Measurements from ENCODE around the gene FAM32A. TPM values are rescaled to one million over a fixed set of nuclear protein-coding genes. Genes with fewer than 3 reads are reported as not detected.

FAM32A gene
- total and polyA plus RNA-seq, 2 of the 8 experiments (the other 6 are each of a cell fraction or from before 2014, with no cell fraction given), result 75.6 to 105 TPM

GRCh38 chr19:16216744-16217670, 31.8 kb downstream of the FAM32A start:
- FAIRE-seq (no peak), DNase-seq (ENCODE audit: low read depth in 1 of 2, low spot score in 2 of 2) (no peak)
- H2AK5ac ChIP-seq (ENCODE audit: low read depth, low read length), result no peak overlapping the region
- H2BK120ac ChIP-seq (replicated peaks; ENCODE audit: low read depth, low read length), result no peak overlapping the region
- no peak overlapping the region for H3K9ac ChIP-seq (replicated peaks in 1 of 4; ENCODE audit: extremely low read depth in 1 of 4, low read depth in 3 of 4, low read length in 3 of 4)
- H3K4ac ChIP-seq (replicated peaks; ENCODE audit: insufficient read length, low read depth, low read length), result no peak overlapping the region
- H3K9me3 ChIP-seq (ENCODE audit: insufficient read depth in 2 of 2, low read depth in 1 of 2, low read length in 1 of 2), result no peaks in the 10 kb centered on the region
- H3K23me2 ChIP-seq (ENCODE audit: low read depth, low read length), result no peaks in the 10 kb centered on the region
- 91% methylated on average over 11 of the region's 13 CpGs; no CpG with 5 or more reads in 1 of the 2 experiments for WGBS, 2 experiments (ENCODE audit: extremely low coverage in 1 of 2, insufficient coverage in 1 of 2, insufficient read length in 1 of 2, insufficient replicate concordance in 2 of 2, low coverage in 1 of 2, low lambda C conversion rate in 2 of 2, missing lambda C conversion rate in 1 of 2)
- H3K36me3 ChIP-seq (ENCODE audit: control insufficient read depth in 2 of 4, insufficient read depth in 4 of 4, low read length in 3 of 4), result peaks cover 0 to 5% (median 0%) of the 10 kb centered on the region in 4 experiments; a peak in 2 of 8 replicates
- CTCF ChIA-PET (ENCODE audit: partially characterized antibody), result no interaction called here
- no peaks in the 10 kb centered on the region for H3K79me1 ChIP-seq (ENCODE audit: low read depth, low read length)
- H2BK12ac ChIP-seq (ENCODE audit: low read depth, low read length), result no peak overlapping the region
- H4K91ac ChIP-seq (replicated peaks; ENCODE audit: insufficient read length, low read length), result no peak overlapping the region
- H2BK15ac ChIP-seq (ENCODE audit: low read length), result no peak overlapping the region
- no peak overlapping the region for H3K4me3 ChIP-seq (ENCODE audit: extremely low read depth in 1 of 4, insufficient read depth in 2 of 4, low read depth in 3 of 4, low read length in 4 of 4)
- no peak overlapping the region for H3K23ac ChIP-seq (ENCODE audit: insufficient read length)
- no peak overlapping the region for H2BK20ac ChIP-seq (ENCODE audit: low read length)
- no peaks in the 10 kb centered on the region for H3K27me3 ChIP-seq (replicated peaks in 1 of 4; ENCODE audit: control insufficient read depth in 3 of 4, extremely low read depth in 1 of 4, insufficient read depth in 3 of 4, low read length in 3 of 4)
- H3K56ac ChIP-seq (replicated peaks; ENCODE audit: insufficient read length, low read depth, low read length), result no peak overlapping the region
- H3K4me2 ChIP-seq (ENCODE audit: insufficient read depth in 1 of 2, low read depth in 2 of 2, low read length in 2 of 2), result no peak overlapping the region
- no peak overlapping the region for H2AFZ ChIP-seq (ENCODE audit: low read length)
- H4K20me1 ChIP-seq (replicated peaks in 1 of 2; ENCODE audit: control insufficient read depth in 1 of 2, insufficient read depth in 2 of 2, low read length in 2 of 2), result peaks cover 0 to 1% of the 10 kb centered on the region in 2 experiments
- no peak overlapping the region for H4K8ac ChIP-seq (ENCODE audit: extremely low read depth, insufficient read depth, low read length)
- TF ChIP-seq SP2 (IDR thresholded peaks at IDR 0.05; ENCODE audit: low read length) (no peak), HDAC2 (IDR thresholded peaks at IDR 0.05; ENCODE audit: borderline replicate concordance in 1 of 2, low read depth in 2 of 2, low read length in 2 of 2) (no peak), RNF2 (IDR thresholded peaks at IDR 0.05; ENCODE audit: borderline replicate concordance, low read depth, low read length, missing control alignments, poor library complexity, severe bottlenecking) (no peak), SIRT6 (IDR thresholded peaks at IDR 0.05; ENCODE audit: low read length) (no peak), KDM5A (IDR thresholded peaks at IDR 0.05; ENCODE audit: low read length) (no peak), POU5F1 (IDR thresholded peaks at IDR 0.05; ENCODE audit: low read depth, low read length) (no peak), E2F6 (IDR thresholded peaks at IDR 0.05) (no peak)
- H3K79me2 ChIP-seq (ENCODE audit: control insufficient read depth in 1 of 2, insufficient read depth in 2 of 2, low read length in 2 of 2), result no peaks in the 10 kb centered on the region
- H3K14ac ChIP-seq (ENCODE audit: insufficient read length), result no peak overlapping the region
- H2BK5ac ChIP-seq (ENCODE audit: low read depth, low read length), result no peak overlapping the region
- no peak overlapping the region for H3K27ac ChIP-seq (ENCODE audit: low read depth, low read length)
- POLR2A ChIA-PET (ENCODE audit: partially characterized antibody), result interaction anchor here (1.5 kb wide), 1 partner anchor 28 kb away, joined by 4 read pairs; no protein-coding TSS in a partner anchor
- no peak overlapping the region for H3K18ac ChIP-seq (ENCODE audit: extremely low read depth, low read length)
- H3K4me1 ChIP-seq (replicated peaks in 1 of 4; ENCODE audit: control insufficient read depth in 3 of 4, insufficient read depth in 4 of 4, low read length in 3 of 4), result no peaks in the 10 kb centered on the region; a peak in 1 of 7 replicates
- H4K5ac ChIP-seq (ENCODE audit: insufficient read length, low read depth, low read length), result no peak overlapping the region

Measured in H1 (cell line).